NCI-H345 (cell line): ENCODE results near the gene GTF2H3.
"Not testable (repeated sequence)": the region's sequence is repeated elsewhere in the genome, so short reads cannot be mapped to it uniquely, and the experiment has no call there.

Source experiments
- DNase-seq: peaks from one replicate; lab custom pipeline; 2025; lab: John Stamatoyannopoulos, UW

Gene GTF2H3

DNA sequence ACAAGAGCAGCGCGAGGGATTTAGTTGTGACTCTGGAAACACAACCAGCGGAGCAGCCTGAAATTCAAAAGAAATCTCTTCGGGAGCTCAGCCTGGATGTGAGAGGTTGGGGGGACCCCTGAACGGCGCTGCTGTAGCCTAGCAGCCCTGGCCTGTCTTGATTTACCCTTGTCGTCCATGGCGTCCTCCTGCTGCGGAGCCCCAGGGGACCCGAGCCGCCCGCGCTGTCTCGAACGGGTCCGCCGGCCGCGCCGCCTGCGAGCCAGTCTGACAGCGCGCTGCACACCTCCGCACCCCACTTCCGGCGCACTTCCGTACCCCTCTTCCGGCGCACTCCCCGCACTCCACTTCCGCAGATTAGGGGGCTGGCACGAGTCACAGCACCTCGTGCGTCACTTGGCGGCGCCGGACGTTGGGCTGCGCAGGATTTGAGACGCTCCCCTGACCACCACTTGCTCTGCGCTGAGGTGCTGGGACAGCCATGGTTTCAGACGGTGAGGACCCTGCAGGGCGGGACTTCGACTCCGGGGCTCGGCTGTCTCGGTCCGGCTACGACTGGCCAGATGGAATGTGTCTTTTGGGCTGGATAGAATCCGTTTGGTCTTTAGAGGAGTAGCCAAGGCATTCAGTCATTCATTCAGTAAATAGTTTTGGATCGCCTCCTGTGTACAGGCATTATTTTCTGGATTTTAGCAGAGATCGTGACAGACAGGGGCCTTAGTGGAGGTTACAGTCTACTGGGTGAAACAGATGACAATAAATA is at the start of gene GTF2H3, which contains the start of gene EIF2B1:
TSS of gene GTF2H3 (plus strand) at position 451 of the 763 bp plus-strand sequence. CDS start at position 482, 31 bp downstream.
TSS of gene EIF2B1 (minus strand) at position 308 of the 763 bp plus-strand sequence. CDS start at position 179, 129 bp downstream.
- DNase-seq = peak; percentile 98

DNA sequence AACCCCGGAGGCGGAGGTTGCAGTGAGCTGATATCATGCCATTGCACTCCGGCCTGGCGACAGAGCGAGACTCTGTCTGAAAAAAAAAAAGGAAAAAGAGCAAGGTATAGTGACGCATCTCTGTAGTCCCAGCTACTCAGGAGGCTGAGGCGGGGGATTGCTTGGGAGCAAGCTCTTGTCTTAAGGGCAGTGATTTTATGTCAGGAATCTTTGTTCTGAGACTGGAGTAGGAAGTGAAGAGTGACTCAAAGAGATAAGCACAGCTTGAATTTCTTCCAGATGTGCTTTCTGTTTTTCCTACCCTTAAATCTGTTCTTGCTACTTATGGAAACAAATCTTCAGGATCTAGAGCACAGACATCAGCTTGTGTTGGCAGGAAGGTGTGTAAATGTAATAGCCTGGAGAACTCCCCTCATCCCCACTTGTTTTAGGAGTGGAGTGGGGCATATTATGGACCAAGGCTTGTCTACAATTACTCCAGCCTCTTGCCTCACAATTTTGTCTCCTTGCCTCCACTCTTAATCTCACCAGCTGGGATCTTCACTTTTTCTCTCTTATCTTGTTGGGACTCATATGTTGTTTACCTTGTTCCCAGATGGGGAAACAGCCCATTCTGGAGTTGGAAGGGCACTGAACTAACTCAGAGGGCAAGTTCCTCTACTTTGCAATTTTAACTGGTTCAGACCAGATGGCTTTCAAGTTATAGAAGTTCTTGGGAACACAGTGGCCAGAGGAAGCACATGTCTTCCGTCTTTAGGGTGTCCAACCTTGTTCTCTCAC is 41.7 kb upstream of the GTF2H3 start:
- DNase-seq = no peak

DNA sequence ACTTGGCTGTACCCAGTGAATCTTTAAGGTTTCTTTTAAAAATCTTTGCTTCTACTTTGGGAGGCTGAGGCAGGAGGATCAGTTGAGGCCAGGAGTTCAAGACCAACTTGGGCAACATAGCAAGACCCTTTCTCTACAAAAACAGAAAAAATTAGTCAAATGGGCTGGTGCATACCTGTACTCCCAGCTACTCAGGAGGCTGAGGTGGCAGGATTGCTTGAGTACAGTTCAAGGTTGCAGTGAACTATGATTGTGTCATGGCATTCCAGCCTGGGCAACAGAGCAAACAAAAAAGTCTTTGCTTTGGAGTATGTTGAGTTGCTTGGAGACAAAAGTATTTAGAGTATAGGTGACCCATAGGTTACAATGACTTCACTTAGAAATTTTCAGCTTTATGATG is 37.9 kb upstream of the GTF2H3 start:
- DNase-seq = no peak

DNA sequence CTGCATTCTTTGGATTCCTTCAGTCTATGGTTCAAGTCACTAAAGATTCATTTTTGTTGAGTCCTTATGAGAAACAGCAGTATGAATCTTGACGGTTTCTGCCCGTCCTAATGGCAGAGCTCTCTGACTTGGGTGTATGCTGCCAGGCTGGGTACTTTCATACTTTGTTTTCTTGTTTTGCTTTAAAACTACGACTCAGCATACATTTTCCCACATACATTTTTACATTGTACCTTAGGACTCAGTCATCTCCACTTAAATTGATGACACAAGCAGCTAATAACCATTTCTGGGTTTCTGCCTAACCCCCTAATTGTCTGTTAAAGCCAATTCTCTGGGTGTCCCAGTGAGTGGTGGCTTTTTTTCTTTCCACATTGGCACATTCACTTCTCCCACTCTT is 36.5 kb upstream of the GTF2H3 start:
- DNase-seq = no peak

DNA sequence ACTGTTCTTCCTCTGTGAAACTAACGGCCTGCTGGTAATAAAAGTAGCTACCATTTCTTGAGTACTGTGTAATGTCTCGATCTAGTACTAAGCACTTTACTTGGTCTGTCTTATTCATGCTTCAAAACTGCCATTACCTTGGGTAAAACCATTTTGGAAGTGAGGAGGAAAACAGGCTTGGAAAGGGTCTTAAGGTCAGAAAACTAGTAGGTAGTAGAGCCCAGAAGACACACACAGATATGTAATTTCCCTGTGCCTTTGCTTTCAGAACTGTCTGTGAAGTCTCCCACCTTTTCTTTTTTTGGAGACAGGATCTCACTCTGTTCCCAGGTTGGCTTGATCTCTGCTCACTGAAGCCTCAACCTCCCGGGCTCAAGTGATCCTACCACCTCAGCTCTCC is 35.1 kb upstream of the GTF2H3 start:
- no peak for DNase-seq

DNA sequence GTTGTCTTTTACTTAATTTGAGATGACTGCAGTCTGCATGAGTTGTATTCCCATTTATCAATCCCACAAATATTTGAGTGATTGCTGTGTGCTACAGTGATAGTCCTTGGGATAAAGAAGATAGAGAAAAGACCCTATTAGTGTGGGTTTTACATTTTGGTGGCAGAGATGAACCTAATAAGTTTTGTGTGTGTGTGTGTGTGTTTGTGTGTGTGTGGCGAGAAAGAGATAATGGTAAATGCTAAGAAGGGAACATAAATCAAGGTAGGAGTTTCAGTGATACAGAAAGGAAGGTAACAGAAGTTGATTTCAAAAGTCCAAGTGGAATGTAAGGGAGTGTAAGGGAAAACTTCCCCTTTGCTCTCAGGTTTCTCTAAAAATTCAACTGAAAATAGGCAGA is 34.3 kb upstream of the GTF2H3 start:
- no peak for DNase-seq

DNA sequence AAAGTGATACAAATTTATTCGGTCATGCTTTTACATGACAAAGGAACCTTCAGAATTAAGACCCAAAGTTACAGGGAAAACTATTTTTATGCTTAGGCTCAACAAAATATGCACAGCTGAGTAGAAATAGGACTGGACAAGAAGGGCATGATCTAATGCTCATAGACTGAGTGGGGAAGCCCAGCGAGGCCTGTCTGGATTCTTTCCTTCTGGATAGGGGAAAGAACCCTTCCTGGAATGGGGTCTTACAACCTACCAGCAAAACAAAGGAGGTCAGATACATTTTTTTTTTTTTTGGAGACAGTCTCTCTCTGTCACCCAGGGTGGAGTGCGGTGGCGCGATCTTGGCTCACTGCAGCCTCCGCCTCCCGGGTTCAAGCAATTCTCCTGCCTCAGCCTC is 33.9 kb upstream of the GTF2H3 start:
- no peak for DNase-seq

DNA sequence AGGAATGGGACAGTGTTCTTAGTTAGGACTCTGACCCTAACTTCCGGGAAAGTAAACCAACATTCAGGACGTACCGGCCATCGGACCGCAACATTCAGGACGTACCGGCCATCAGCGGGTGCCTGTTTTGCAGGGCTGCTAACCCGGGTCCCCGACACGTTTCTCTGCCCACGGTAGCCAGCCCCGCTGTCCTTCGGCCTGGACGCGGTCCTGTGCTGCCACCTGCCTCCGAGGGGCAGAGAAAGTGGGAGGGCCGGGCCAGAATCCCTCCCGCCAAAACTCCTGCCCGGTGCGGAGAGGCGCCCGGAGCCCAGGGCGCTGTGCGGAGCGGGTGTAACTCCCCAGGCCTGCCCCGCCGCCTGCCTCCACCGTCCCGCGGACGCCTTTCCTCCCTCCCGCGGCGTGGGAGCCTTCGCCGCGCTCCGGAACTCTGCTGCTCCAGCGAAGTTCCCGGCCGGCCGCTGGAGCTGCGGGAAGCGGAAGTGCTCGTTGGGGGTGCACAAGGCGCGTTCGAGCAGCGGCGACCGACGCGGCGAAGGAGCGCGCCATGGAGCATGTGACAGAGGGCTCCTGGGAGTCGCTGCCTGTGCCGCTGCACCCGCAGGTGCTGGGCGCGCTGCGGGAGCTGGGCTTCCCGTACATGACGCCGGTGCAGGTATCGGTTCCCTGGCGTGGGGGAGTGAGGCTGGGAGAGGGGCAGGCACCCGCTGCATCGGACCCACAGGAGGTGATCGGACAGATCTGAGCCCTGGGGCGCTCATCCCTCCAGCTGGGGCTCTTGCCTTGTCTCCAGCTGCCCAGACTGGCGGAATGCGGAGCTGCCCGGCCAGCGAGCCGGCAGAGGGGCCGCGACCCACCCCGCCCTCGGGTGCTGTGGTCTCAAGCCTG is 31.8 kb upstream of the GTF2H3 start, which contains the start of gene DDX55:
TSS of gene DDX55 (plus strand) at position 498 of the 888 bp plus-strand sequence. CDS start at position 548, 50 bp downstream.
- peak; percentile 88 for DNase-seq

DNA sequence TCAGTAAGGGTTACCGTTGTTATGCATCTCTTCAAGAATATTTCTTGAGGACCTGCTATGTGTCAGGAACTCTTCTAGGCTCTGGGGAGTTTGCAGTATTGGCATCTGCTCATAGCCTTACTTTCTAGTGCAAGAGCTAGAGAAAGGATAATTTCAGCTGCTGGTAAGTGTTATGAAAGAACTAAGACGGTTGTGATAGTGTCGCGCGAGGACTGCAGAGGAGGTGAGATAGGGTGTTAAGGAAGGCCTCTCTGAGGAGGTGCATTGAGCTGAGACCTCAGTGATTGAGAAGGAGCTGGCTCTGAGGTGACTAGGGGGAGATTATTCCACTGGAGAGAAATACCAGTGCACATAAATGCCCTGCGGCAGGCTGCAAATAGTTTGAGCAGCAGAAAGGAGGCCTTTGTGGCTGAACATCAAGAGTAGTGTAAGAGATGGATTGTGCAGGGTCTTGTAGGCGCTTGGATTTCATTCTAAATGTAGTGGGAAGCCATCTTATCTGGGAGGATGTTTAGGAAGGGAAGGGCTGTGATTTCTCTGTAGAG is 30.9 kb upstream of the GTF2H3 start:
- no peak for DNase-seq

DNA sequence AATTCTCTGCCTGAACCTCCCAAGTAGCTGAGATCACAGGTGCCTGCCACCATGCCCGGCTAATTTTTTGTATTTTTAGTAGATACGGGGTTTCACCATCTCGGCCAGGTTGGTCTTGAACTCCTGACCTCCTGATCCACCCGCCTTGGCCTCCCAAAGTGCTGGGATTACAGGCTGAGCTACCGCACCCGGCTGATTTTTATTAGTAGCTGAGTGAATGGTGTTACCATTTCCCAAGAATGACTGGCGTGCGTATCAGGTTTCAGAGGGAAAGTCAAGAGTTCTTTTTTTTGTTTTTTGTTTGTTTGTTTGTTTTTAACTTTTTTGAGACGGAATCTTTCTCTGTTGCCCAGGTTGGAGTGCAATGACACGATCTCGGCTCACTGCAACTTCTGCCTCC is 30.1 kb upstream of the GTF2H3 start:
- not testable (repeated sequence) for DNase-seq

DNA sequence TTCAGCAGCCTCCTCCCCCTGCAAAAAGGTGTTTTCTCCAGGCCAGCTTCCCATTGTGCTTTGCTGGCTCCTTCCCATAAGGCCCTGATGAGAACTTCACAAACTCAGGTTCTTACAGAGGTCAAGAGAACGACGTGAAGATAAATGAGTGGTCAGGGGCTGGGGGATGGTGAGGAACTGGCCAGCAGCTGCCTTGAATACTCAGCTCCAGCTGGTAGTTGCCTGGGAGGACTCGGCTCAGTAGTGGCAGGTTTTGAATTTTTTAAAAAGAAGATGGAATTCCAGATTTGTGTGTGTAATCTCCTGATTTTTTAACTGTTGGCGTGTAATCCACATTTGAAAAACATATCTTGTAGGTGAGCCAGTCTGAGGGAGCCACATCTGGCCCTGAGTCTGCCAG is 25.9 kb upstream of the GTF2H3 start:
- DNase-seq = no peak

DNA sequence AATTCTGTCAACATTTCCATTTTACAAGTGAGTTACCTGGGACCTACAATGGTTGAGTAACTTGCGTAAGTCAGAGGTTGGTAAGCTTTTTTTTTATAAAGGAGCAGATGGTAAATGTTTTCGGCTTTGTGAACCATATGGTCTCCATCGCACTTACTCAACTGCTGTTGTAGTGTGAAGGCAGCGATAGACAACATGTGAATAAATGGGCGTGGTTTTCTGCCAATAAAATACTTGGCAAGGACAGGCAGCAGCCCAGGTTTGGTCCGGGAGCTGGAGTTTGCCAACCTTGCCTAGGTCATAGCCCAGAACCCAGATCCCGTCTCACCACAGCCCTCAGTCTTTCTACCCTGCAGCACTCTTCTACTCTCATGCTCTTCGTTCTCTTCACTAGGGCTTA is 25.4 kb upstream of the GTF2H3 start:
- no peak for DNase-seq

DNA sequence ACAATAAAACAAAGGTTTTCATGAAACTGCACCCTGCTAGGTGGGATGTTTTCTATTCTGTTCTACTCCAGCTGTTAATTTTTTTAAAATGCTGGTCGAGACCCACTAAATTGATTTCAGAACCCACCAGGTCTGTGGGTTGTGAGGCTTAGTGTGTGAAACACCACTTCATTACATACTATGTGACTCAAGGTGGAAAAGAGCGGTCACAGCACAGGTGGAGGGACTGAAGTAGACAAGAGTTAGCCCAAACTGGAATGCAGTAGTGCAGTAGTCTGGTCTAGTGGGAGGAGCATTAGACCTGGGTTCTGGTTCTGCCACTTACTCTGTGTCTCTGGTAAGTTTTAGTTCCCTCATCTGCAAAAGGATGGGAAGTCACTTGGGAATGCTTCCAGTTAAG is 19.5 kb upstream of the GTF2H3 start:
- DNase-seq = no peak

DNA sequence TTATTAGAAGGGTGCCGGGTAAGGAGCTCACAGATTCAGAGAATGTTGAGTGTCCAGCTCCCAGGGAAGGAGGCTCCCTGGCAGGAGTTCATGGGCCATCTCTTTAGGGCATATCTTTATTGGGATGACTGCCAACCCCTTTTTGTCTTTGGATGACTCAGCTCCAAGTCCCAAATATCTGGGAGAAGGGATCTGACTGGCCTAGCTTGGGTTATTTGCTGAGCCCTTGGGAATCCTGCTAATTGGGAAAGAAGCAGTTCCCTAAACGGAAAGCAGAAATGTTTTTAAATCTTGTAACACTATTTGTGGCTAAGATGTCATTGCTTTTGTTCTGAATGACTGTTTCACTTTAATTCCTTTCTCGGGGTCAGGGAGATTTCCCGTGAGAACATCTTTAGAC is 19.1 kb upstream of the GTF2H3 start:
- DNase-seq = no peak

DNA sequence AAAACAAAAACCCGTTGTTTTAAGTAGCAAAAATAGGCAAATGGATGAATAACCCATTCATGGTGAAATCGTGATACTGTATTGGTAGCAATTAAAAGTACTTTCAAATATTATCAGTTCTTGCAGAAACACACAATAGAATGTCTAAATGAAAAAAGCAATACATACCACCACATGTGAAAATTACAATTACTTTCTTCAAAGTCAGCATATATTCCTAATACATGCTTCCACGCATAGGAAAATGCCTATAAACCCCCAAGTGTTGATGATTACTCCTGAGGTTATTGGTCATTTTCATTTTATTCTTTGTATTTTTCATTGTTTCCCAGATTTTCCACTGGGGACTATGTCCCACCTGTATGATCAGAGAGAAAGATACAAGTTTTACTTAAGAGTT is 16.5 kb upstream of the GTF2H3 start:
- DNase-seq = no peak

DNA sequence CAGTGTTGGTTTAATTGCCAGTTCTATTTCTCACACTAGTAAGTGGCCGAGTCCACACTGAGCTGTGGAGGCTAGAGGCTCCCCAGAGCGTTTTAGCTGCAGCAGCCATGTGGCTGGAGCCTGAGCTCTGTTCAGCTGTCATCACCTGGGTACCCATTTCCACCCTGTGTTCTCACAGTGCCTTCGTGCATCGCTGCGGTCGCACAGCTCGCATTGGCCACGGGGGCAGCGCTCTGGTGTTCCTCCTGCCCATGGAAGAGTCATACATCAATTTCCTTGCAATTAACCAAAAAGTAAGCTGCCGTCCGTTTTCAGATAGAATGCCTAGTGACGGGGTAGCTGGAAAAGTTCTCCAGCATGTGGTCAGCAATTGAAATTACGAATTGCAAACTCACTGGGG is 16.0 kb upstream of the GTF2H3 start:
- DNase-seq = no peak

DNA sequence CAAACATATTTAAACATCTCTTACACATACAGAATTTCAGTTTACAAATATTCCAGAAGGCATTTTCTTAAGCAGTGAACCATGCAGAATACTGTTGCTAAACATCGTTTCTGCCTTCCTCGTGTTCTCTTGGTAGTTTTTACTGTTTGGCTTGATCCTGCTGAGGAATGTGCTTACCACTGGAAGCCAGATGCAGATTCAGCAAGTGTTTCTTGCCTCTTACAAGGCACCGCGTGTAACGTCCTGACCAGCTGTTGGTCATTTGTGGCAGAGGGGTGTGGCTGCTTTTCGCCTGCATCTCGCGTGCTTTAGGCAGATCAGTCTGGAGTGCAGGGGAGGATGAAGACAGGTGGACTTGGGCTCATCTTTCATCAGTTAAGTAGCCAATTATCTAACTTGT is 12.5 kb upstream of the GTF2H3 start:
- no peak for DNase-seq

DNA sequence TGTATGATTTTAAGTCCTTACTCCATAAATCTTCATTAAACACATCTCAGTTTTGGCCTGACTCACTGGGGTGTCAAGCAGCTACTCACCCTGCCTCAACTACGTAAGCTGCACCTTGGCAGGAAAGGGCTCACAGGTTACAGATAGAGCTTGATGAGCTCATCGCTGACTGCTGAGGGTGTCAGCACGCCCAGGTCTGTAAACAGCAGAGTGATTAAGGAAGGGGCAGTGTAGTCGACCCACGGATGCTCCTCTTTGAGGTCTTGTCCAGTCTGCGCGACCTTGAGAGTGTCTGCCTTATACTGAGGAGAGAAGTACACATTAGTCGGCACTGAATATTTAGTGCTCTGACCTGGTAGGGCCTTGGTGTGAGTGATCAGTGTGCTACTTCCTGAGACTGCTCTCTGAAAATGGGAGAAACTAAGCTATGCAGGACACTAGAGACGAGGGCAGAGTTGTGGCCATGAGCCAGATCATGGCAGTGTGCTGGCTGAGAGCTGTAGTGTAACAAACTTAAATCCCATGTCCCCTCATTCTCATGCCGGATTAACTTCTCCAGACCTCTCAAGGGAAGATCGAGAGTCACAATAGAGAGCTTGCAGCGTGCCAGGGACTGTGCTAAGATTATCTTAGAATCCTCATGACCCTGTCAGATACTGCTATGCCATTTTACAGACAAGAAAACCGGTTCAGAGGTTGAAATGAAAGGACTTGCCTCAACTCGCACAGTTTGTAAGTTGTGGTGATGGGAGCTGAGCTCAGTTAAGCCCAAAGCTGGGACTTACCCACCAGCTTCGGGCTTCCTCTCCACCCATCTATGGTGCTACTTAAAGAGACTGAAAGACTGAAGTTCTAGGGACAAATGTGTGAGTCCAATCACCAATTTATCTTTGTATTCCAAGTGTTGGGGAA is 11.8 kb upstream of the GTF2H3 start:
- no peak for DNase-seq

DNA sequence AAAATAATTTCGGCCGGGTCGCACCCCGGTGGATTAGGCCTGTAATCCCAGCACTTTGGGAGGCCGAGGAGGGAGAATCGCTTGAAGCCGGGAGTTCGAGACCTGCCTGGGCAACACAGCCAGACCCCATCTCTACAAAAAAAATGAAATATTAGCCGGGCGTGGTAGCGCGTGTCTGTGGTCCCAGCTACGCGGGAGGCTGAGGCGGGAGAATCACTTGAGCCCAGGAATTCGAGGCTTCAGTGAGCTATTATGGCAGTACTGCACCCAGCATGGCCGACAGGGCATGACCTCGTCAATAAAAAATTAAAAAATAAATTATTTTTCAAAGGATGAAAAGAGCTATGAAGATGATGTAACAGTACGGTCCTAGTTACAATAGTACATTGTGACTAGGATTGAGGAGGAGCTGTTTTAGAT is 523 bp downstream of the GTF2H3 start:
- no peak for DNase-seq

DNA sequence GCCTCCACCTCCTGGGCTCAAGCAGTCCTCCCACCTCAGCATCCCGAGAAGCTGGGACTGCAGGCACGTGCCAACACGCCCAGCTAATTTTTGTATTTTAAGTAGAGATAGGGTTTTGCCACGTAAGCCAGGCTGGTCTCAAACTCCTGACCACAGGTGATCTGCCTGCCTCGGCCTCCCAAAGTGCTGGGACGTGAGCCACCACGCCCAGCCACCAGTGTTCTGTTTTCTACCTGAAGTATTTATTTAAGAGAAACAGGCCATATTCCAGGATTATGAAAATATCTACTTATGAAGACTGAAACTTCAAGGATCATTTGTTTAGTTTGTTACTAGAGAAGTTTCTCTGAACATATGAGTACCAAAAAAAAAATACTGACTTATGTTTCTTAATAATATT is 10.3 kb downstream of the GTF2H3 start:
- no peak for DNase-seq

DNA sequence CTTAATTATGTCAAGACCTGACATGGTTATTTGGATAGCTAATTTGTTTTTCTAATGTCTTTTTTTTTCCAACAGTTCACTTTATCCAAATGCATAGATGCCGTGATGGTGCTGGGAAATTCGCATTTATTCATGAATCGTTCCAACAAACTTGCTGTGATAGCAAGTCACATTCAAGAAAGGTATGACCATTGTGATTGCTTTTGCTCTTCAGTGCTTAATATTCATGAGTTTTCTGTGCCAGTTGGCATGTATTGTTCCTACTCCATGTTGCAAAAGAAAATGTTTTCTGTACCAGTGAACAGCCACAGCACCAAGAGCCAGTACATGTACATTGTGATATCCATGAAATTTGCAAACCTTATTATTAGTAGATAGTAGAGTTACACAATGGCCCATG is 11.8 kb downstream of the GTF2H3 start:
- no peak for DNase-seq
